K562 (cell line): ENCODE measurements around the gene CASP6. TPM values are rescaled to one million over a fixed set of nuclear protein-coding genes. Genes with fewer than 3 reads are reported as not detected.
A peak's percentile ranks its signal among the peaks of the same experiment; 100 is the strongest.

Experiments used
- CHAMP1 ChIP-seq: fragments of 450-650 bp; IDR thresholded peaks from 2 replicates; pipeline ENCODE4 v1.6.1; 2016; ENCODE audit warnings: mild to moderate bottlenecking
- DIDO1 ChIP-seq: fragments of 450-650 bp; IDR thresholded peaks from 2 replicates; pipeline ENCODE4 v1.6.1; 2016; ENCODE audit warnings: low read depth, missing biosample characterization, missing genetic modification characterization
- DPF2 ChIP-seq: fragments of 450-650 bp; IDR thresholded peaks from 2 replicates; pipeline ENCODE4 v1.6.1; 2016
- ETV6 ChIP-seq, 3 experiments: fragments of 150-350 bp in 1 of 3; sonication (generic) in 1 of 3; formaldehyde crosslinking in 1 of 3; IDR thresholded peaks; 2 replicates each; pipeline versions ENCODE4 v1.6.1 to v1.8.0; 2014 to 2022; ENCODE audit warnings: borderline replicate concordance in 2 of 3, low read depth in 2 of 3, antibody characterized with exemption in 1 of 3, low read length in 1 of 3, mild to moderate bottlenecking in 1 of 3, missing genetic modification reagents in 1 of 3
- FOXM1 ChIP-seq, 2 experiments: fragments of 450-650 bp in 1 of 2; sonication (generic) in 1 of 2; formaldehyde crosslinking in 1 of 2; IDR thresholded peaks; 2 replicates each; pipeline versions ENCODE4 v1.6.1 to v1.9.0; 2017 to 2022; ENCODE audit warnings: low read depth in 2 of 2, mild to moderate bottlenecking in 2 of 2, missing genetic modification reagents in 1 of 2, moderate library complexity in 1 of 2
- HEY1 ChIP-seq: fragments of 250-450 bp; sonication (Bioruptor Pico); IDR thresholded peaks from 2 replicates; pipeline ENCODE4 v1.5.0; 2020; ENCODE audit warnings: mild to moderate bottlenecking, moderate library complexity, borderline replicate concordance
- KDM1A ChIP-seq, 2 experiments: fragments of 450-650 bp; IDR thresholded peaks; 2 replicates each; pipeline ENCODE4 v1.6.1; 2016; ENCODE audit warnings: mild to moderate bottlenecking in 2 of 2
- KDM4B ChIP-seq, 2 experiments: fragments of 450-650 bp in 1 of 2; sonication (generic) in 1 of 2; IDR thresholded peaks; 2 replicates each; pipeline ENCODE4 v1.6.1; 2016 to 2017; ENCODE audit warnings: borderline replicate concordance in 2 of 2, antibody characterized with exemption in 1 of 2, low read depth in 1 of 2, mild to moderate bottlenecking in 1 of 2
- MAZ ChIP-seq, 2 experiments: fragments of 450-650 bp in 1 of 2; sonication (generic) in 1 of 2; formaldehyde crosslinking; IDR thresholded peaks in 1 of 2; conservative IDR thresholded peaks in 1 of 2; 2 replicates each; pipeline versions ENCODE4 v1.4.0 to v1.5.0; 2020; ENCODE audit warnings: mild to moderate bottlenecking in 1 of 2, missing genetic modification reagents in 1 of 2
- RAD51 ChIP-seq: fragments of 450-650 bp; IDR thresholded peaks from 2 replicates; pipeline ENCODE4 v1.7.1; 2016; ENCODE audit warnings: low read depth, mild to moderate bottlenecking, borderline replicate concordance
- SMARCA4 ChIP-seq: fragments of 450-650 bp; IDR thresholded peaks from 2 replicates; pipeline ENCODE4 v1.6.1; 2016
- ZBTB7A ChIP-seq: IDR thresholded peaks from 2 replicates; pipeline ENCODE4 v1.6.1; 2011; ENCODE audit warnings: low read depth, mild to moderate bottlenecking, low read length, moderate library complexity, borderline replicate concordance; ENCODE audit not compliant: control insufficient read depth
- ZNF592 ChIP-seq: fragments of 450-650 bp; IDR thresholded peaks from 2 replicates; pipeline ENCODE4 v1.6.1; 2017; ENCODE audit warnings: antibody characterized with exemption, mild to moderate bottlenecking
- polyA plus RNA-seq, 8 experiments: library from polyadenylated mRNA; depleted of rRNA in 4 of 8; stranded (reverse) in 5 of 8; unstranded in 3 of 8; fragments of >200 nt; fragmentation: Nextera tagmentation in 2 of 8; fragmentation: Illumina TruSeq in 1 of 8; extraction: Ambion mirVana in 2 of 8; extraction: Trizol in 1 of 8; gene quantifications; 2 replicates each; pipeline versions ENCODE4 v1.2.1 to v1.2.3, GENCODE V29; 2011 to 2014; ENCODE audit warnings: inconsistent platforms in 1 of 8, missing spikeins in 1 of 8
- total RNA-seq, 7 experiments: library from RNA; depleted of rRNA in 6 of 7; stranded (reverse); fragments of >200 nt in 6 of 7; fragmentation: Illumina TruSeq in 2 of 7; extraction: Trizol in 2 of 7; gene quantifications; 2 replicates each; pipeline versions ENCODE4 v1.2.1 to v1.2.3, GENCODE V29; 2011 to 2021; ENCODE audit warnings: low replicate concordance in 1 of 7
- TF ChIP-seq, protein P1 (sequence below), 3 experiments: fragments of 200-800 bp in 1 of 3; sonication (Bioruptor generic) in 1 of 3; sonication (generic) in 1 of 3; formaldehyde crosslinking in 1 of 3; IDR thresholded peaks; 2 replicates each; pipeline versions ENCODE4 v1.6.1 to v1.8.0; 2016 to 2022; ENCODE audit warnings: mild to moderate bottlenecking in 2 of 3, missing compliant biosample characterization in 2 of 3, missing genetic modification characterization in 2 of 3, missing genetic modification reagents in 1 of 3
- TF ChIP-seq, protein P2 (sequence below): fragments of 450-650 bp; IDR thresholded peaks from 2 replicates; pipeline ENCODE4 v1.6.1; 2016; ENCODE audit warnings: missing biosample characterization, missing genetic modification characterization

CASP6 gene
- total and polyA plus RNA-seq, 9 of the 15 experiments (the other 6 are each of a cell fraction or from before 2014, with no cell fraction given) = 20.8 to 72.7 (median 39.1) TPM

- 0 out of 2 replicates have a peak, but pooled peaks have one; percentile 47 for TF ChIP-seq CHAMP1
- TF ChIP-seq, protein P1, sequence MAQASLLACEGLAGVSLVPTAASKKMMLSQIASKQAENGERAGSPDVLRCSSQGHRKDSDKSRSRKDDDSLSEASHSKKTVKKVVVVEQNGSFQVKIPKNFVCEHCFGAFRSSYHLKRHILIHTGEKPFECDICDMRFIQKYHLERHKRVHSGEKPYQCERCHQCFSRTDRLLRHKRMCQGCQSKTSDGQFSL (CRISPR knock-in tag; IDR thresholded peaks at IDR 0.05) = no peak
- TF ChIP-seq, protein P1 (tag; IDR thresholded peaks at IDR 0.05) = 0 out of 4 replicates have a peak, but pooled peaks of 1 of the 2 experiments have one; percentile 4
- TF ChIP-seq HEY1 (CRISPR knock-in tag) = no peak
- no peak; the same call in 1 of the 2 replicates for TF ChIP-seq SMARCA4
- TF ChIP-seq ZBTB7A = no peak
- 0 out of 4 replicates have a peak, but pooled peaks of 1 of the 2 experiments have one; percentile 24 for TF ChIP-seq MAZ (CRISPR knock-in tag; conservative IDR thresholded peaks at IDR 0.05 in 1 of 2, IDR thresholded peaks at IDR 0.05 in 1 of 2)
- TF ChIP-seq DIDO1 (tag) = no peak
- TF ChIP-seq KDM4B (IDR thresholded peaks at IDR 0.05; ENCODE audit: borderline replicate concordance in 2 of 2, low read depth in 1 of 2) = no peak
- TF ChIP-seq RAD51 = no peak
- TF ChIP-seq ZNF592 = 0 out of 2 replicates have a peak, but pooled peaks have one; percentile 53
- no peak for TF ChIP-seq FOXM1 (IDR thresholded peaks at IDR 0.05; ENCODE audit: low read depth)
- no peak for TF ChIP-seq FOXM1 (CRISPR knock-in tag; IDR thresholded peaks at IDR 0.05; ENCODE audit: low read depth)
- TF ChIP-seq ETV6 (IDR thresholded peaks at IDR 0.05; ENCODE audit: borderline replicate concordance in 1 of 2, low read depth in 2 of 2, low read length in 1 of 2) = no peak
- no peak for TF ChIP-seq ETV6 (CRISPR knock-in tag; IDR thresholded peaks at IDR 0.05; ENCODE audit: borderline replicate concordance)
- TF ChIP-seq, protein P2, sequence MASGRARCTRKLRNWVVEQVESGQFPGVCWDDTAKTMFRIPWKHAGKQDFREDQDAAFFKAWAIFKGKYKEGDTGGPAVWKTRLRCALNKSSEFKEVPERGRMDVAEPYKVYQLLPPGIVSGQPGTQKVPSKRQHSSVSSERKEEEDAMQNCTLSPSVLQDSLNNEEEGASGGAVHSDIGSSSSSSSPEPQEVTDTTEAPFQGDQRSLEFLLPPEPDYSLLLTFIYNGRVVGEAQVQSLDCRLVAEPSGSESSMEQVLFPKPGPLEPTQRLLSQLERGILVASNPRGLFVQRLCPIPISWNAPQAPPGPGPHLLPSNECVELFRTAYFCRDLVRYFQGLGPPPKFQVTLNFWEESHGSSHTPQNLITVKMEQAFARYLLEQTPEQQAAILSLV (tag) = no peak
- TF ChIP-seq DPF2 = peak; percentile 14; the same call in 1 of the 2 replicates
- peak; percentile 41 to 55; a peak in 2 of 4 replicates for TF ChIP-seq KDM1A (IDR thresholded peaks at IDR 0.05)
Measured at GRCh38 chr4:109730619-109731545, 27.6 kb upstream of the CASP6 start (continued).
